ENCODE data around the gene KDF1. TPM values are rescaled to one million over a fixed set of nuclear protein-coding genes. Genes with fewer than 3 reads are reported as not detected.

KDF1 gene
- total and polyA plus RNA-seq, 2 of the 13 experiments (the other 11 are each of a cell fraction or from before 2014, with no cell fraction given), result 1.9 to 4.9 TPM

- TF ChIP-seq ZC3H13 (CRISPR knock-in tag; IDR thresholded peaks at IDR 0.05), result peak; percentile 85; the same call in 1 of the 2 replicates
- no peak for TF ChIP-seq ETS1 (CRISPR knock-in tag; IDR thresholded peaks at IDR 0.05)
- TF ChIP-seq MYC (CRISPR knock-in tag; IDR thresholded peaks at IDR 0.05; ENCODE audit: borderline replicate concordance), result no peak
- peak; percentile 48; the same call in 1 of the 2 replicates for TF ChIP-seq SALL1 (CRISPR knock-in tag; IDR thresholded peaks at IDR 0.05)
- TF ChIP-seq HMG20A (CRISPR knock-in tag; IDR thresholded peaks at IDR 0.05; ENCODE audit: borderline replicate concordance), result no peak
- TF ChIP-seq ZNF574 (CRISPR knock-in tag; IDR thresholded peaks at IDR 0.05), result no peak
- TF ChIP-seq HINFP (CRISPR knock-in tag; IDR thresholded peaks at IDR 0.05; ENCODE audit: low read depth), result 0 out of 2 replicates have a peak, but pooled peaks have one; percentile 67
- peak; percentile 40; the same call in 1 of the 2 replicates for TF ChIP-seq GABPB1 (CRISPR knock-in tag; IDR thresholded peaks at IDR 0.05)
- 0 out of 2 replicates have a peak, but pooled peaks have one; percentile 38 for TF ChIP-seq POLR2G (IDR thresholded peaks at IDR 0.05; ENCODE audit: low read depth, low read length)
- no peak for TF ChIP-seq CERS6 (CRISPR knock-in tag; IDR thresholded peaks at IDR 0.05)
- TF ChIP-seq ZBTB26 (CRISPR knock-in tag; IDR thresholded peaks at IDR 0.05; ENCODE audit: borderline replicate concordance), result no peak
- TF ChIP-seq PAWR (CRISPR knock-in tag; IDR thresholded peaks at IDR 0.05; ENCODE audit: borderline replicate concordance), result no peak
- peak; percentile 36 for TF ChIP-seq PHF8 (CRISPR knock-in tag; IDR thresholded peaks at IDR 0.05)
- peak; percentile 38 for TF ChIP-seq TEAD3 (CRISPR knock-in tag; optimal IDR thresholded peaks at IDR 0.05; ENCODE audit: borderline replicate concordance)
- TF ChIP-seq SATB2 (CRISPR knock-in tag; IDR thresholded peaks at IDR 0.05), result no peak
- TF ChIP-seq ZNF569 (CRISPR knock-in tag; IDR thresholded peaks at IDR 0.05; ENCODE audit: borderline replicate concordance), result no peak
- no peak for TF ChIP-seq ZNF17 (CRISPR knock-in tag; IDR thresholded peaks at IDR 0.05)
- TF ChIP-seq AHR (CRISPR knock-in tag; IDR thresholded peaks at IDR 0.05), result no peak
- TF ChIP-seq, protein P1, sequence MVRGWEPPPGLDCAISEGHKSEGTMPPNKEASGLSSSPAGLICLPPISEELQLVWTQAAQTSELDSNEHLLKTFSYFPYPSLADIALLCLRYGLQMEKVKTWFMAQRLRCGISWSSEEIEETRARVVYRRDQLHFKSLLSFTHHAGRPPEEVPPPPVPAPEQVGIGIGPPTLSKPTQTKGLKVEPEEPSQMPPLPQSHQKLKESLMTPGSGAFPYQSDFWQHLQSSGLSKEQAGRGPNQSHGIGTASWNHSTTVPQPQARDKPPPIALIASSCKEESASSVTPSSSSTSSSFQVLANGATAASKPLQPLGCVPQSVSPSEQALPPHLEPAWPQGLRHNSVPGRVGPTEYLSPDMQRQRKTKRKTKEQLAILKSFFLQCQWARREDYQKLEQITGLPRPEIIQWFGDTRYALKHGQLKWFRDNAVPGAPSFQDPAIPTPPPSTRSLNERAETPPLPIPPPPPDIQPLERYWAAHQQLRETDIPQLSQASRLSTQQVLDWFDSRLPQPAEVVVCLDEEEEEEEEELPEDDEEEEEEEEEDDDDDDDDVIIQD (CRISPR knock-in tag; IDR thresholded peaks at IDR 0.05; ENCODE audit: low read depth), result no peak
- no peak for TF ChIP-seq XRCC5 (optimal IDR thresholded peaks at IDR 0.05; ENCODE audit: low read length)
These were observed 48.7 kb downstream of the KDF1 start (continued) for GRCh38 chr1:26911399-26912146.
